Neural cell (in vitro differentiated cells): ENCODE data around the gene NCKIPSD. TPM values are rescaled to one million over a fixed set of nuclear protein-coding genes. Genes with fewer than 3 reads are reported as not detected.

Experiments used
- H2AFZ ChIP-seq: fragments of 200-600, 300-800 bp; sonication (generic), shearing (Covaris generic); 2 replicates; pipeline ENCODE4 v1.6.0; 2014; ENCODE audit warnings: low read depth, mild to moderate bottlenecking, antibody characterized with exemption, low read length, moderate library complexity
- H3F3A ChIP-seq: fragments of 200-600 bp; shearing (Covaris generic); 2 replicates; pipeline ENCODE4 v1.6.1; 2016; ENCODE audit warnings: mild to moderate bottlenecking, moderate library complexity, mixed read lengths, antibody characterized with exemption, low read length; ENCODE audit not compliant: insufficient read depth, poor library complexity, severe bottlenecking
- H3K27ac ChIP-seq: fragments of 200-600, 300-800 bp; sonication (generic), shearing (Covaris generic); 2 replicates; pipeline ENCODE4 v1.5.1; 2014; ENCODE audit warnings: mild to moderate bottlenecking, low read length, moderate library complexity
- H3K27me3 ChIP-seq: fragments of 300-800, 200-600 bp; sonication (generic), shearing (Covaris generic); 2 replicates; pipeline ENCODE4 v1.6.0; 2014; ENCODE audit warnings: mild to moderate bottlenecking, low read depth, low read length, moderate library complexity; ENCODE audit not compliant: insufficient read depth
- H3K36me3 ChIP-seq: fragments of 300-800, 200-600 bp; sonication (generic), shearing (Covaris generic); 2 replicates; pipeline ENCODE4 v1.5.1; 2014; ENCODE audit warnings: mild to moderate bottlenecking, antibody characterized with exemption, low read length, moderate library complexity; ENCODE audit not compliant: insufficient read depth
- H3K4me2 ChIP-seq: fragments of 300-800, 200-600 bp; sonication (generic), shearing (Covaris generic); 2 replicates; pipeline ENCODE4 v1.6.0; 2014; ENCODE audit warnings: mild to moderate bottlenecking, low read length
- H3K4me3 ChIP-seq: fragments of 300-800, 200-600 bp; sonication (generic), shearing (Covaris generic); 2 replicates; pipeline ENCODE4 v1.5.1; 2014; ENCODE audit warnings: mild to moderate bottlenecking, low read length, moderate library complexity
- H3K79me2 ChIP-seq: fragments of 200-600 bp; shearing (Covaris generic); replicated peaks from 2 replicates; pipeline ENCODE4 v1.6.0; 2014; ENCODE audit warnings: mild to moderate bottlenecking, low read length, moderate library complexity; ENCODE audit not compliant: insufficient read depth
- H3K9ac ChIP-seq: fragments of 300-800, 200-600 bp; sonication (generic), shearing (Covaris generic); 2 replicates; pipeline ENCODE4 v1.6.1; 2016; ENCODE audit warnings: mild to moderate bottlenecking, low read length, mixed read lengths
- H3K9me2 ChIP-seq: fragments of 200-600 bp; shearing (Covaris generic); 2 replicates; pipeline ENCODE4 v1.6.1; 2016; ENCODE audit warnings: mild to moderate bottlenecking, low read length, mixed read lengths; ENCODE audit not compliant: insufficient read depth
- H3K9me3 ChIP-seq: fragments of 200-600, 300-800 bp; sonication (generic), shearing (Covaris generic); 2 replicates; pipeline ENCODE4 v1.6.1; 2016; ENCODE audit warnings: mild to moderate bottlenecking, mixed run types, low read length, moderate library complexity, mixed read lengths
- H4K20me1 ChIP-seq: fragments of 200-600 bp; shearing (Covaris generic); 2 replicates; pipeline ENCODE4 v1.6.1; 2016; ENCODE audit warnings: mild to moderate bottlenecking, mixed run types; ENCODE audit not compliant: insufficient read depth
- EP300 ChIP-seq: fragments of 450-650 bp; conservative IDR thresholded peaks from 2 replicates; pipeline ENCODE4 v1.6.1; 2014; ENCODE audit warnings: antibody characterized with exemption, mild to moderate bottlenecking, moderate library complexity; ENCODE audit not compliant: poor library complexity, severe bottlenecking
- MXI1 ChIP-seq: fragments of 450-650 bp; conservative IDR thresholded peaks from 2 replicates; pipeline ENCODE4 v1.6.1; 2014; ENCODE audit warnings: antibody characterized with exemption, mild to moderate bottlenecking; ENCODE audit not compliant: poor library complexity, severe bottlenecking
- POLR2AphosphoS5 ChIP-seq: IDR thresholded peaks from 2 replicates; pipeline ENCODE4 v1.6.1; 2012
- TAF1 ChIP-seq: IDR thresholded peaks from 2 replicates; pipeline ENCODE4 v1.6.1; 2012; ENCODE audit warnings: low read depth
- polyA plus RNA-seq: library from polyadenylated mRNA; depleted of rRNA; stranded (reverse); fragments of >200 nt; gene quantifications from 2 replicates; pipeline ENCODE4 v1.2.3, GENCODE V29; 2014
- TF ChIP-seq, protein P1 (sequence below): IDR thresholded peaks from 2 replicates; pipeline ENCODE4 v1.6.1; 2012; ENCODE audit warnings: borderline replicate concordance
- TF ChIP-seq, protein P2 (sequence below): fragments of 450-650 bp; IDR thresholded peaks from 2 replicates; pipeline ENCODE4 v1.5.1; 2014; ENCODE audit warnings: antibody characterized with exemption, mild to moderate bottlenecking, moderate library complexity; ENCODE audit not compliant: poor library complexity, severe bottlenecking

NCKIPSD gene
- polyA plus RNA-seq, 1 donor from 2014 or later, result 19.0 TPM

DNA sequence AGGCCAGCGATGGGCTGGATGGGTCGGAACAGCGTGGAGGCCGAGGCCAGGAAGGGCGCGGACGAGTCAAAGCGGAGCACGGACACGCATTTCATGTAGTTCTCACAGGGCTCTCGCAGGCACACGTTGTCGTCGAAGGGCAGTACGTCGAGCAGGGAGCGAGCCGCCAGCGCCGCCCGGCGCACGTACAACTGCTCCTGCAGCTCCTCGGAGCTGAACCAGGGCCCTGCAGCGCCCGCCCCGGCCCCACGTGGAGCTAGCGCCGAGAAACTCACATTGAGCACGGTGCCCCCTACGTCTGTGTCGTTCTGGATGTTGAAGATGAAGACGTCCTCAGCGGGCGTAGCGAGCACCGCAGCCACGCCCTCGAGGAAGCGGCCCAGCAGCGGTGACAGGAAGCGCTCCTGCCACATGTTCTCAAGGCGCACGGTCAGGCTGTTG, 28.9 kb downstream of the NCKIPSD start:
- peaks cover 37% of the 10 kb centered on the region for H3K9me3 ChIP-seq
- H3K27ac ChIP-seq, result no peak overlapping the region
- peaks cover 53% of the 10 kb centered on the region for H3K36me3 ChIP-seq
- TF ChIP-seq TAF1, result no peak
- TF ChIP-seq, protein P1, sequence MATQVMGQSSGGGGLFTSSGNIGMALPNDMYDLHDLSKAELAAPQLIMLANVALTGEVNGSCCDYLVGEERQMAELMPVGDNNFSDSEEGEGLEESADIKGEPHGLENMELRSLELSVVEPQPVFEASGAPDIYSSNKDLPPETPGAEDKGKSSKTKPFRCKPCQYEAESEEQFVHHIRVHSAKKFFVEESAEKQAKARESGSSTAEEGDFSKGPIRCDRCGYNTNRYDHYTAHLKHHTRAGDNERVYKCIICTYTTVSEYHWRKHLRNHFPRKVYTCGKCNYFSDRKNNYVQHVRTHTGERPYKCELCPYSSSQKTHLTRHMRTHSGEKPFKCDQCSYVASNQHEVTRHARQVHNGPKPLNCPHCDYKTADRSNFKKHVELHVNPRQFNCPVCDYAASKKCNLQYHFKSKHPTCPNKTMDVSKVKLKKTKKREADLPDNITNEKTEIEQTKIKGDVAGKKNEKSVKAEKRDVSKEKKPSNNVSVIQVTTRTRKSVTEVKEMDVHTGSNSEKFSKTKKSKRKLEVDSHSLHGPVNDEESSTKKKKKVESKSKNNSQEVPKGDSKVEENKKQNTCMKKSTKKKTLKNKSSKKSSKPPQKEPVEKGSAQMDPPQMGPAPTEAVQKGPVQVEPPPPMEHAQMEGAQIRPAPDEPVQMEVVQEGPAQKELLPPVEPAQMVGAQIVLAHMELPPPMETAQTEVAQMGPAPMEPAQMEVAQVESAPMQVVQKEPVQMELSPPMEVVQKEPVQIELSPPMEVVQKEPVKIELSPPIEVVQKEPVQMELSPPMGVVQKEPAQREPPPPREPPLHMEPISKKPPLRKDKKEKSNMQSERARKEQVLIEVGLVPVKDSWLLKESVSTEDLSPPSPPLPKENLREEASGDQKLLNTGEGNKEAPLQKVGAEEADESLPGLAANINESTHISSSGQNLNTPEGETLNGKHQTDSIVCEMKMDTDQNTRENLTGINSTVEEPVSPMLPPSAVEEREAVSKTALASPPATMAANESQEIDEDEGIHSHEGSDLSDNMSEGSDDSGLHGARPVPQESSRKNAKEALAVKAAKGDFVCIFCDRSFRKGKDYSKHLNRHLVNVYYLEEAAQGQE, result no peak
- TF ChIP-seq POLR2AphosphoS5, result no peak
- TF ChIP-seq, protein P2, sequence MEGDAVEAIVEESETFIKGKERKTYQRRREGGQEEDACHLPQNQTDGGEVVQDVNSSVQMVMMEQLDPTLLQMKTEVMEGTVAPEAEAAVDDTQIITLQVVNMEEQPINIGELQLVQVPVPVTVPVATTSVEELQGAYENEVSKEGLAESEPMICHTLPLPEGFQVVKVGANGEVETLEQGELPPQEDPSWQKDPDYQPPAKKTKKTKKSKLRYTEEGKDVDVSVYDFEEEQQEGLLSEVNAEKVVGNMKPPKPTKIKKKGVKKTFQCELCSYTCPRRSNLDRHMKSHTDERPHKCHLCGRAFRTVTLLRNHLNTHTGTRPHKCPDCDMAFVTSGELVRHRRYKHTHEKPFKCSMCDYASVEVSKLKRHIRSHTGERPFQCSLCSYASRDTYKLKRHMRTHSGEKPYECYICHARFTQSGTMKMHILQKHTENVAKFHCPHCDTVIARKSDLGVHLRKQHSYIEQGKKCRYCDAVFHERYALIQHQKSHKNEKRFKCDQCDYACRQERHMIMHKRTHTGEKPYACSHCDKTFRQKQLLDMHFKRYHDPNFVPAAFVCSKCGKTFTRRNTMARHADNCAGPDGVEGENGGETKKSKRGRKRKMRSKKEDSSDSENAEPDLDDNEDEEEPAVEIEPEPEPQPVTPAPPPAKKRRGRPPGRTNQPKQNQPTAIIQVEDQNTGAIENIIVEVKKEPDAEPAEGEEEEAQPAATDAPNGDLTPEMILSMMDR, result no peak
- no peak for TF ChIP-seq MXI1
- no peak for TF ChIP-seq EP300
- H3K4me3 ChIP-seq, result peak overlapping the region; percentile 73
- peaks cover 8% of the 10 kb centered on the region for H4K20me1 ChIP-seq
- H3F3A ChIP-seq, result no peaks in the 10 kb centered on the region
- no peaks in the 10 kb centered on the region for H3K9me2 ChIP-seq
- H3K27me3 ChIP-seq, result no peaks in the 10 kb centered on the region
- H2AFZ ChIP-seq, result no peak overlapping the region
- H3K79me2 ChIP-seq, result peaks cover 31% of the 10 kb centered on the region
- H3K4me2 ChIP-seq, result no peak overlapping the region
- H3K9ac ChIP-seq, result no peak overlapping the region

GRCh38 chr3:48656061-48656840, 29.5 kb downstream of the NCKIPSD start:
- Histone ChIP-seq H2AFZ (no peak overlapping the region), H3K9me3 (peaks cover 35% of the 10 kb centered on the region), H3K27ac (no peak overlapping the region), H3K4me3 (peak overlapping the region; percentile 73), H3K27me3 (no peaks in the 10 kb centered on the region), H3K9ac (no peak overlapping the region), H4K20me1 (peaks cover 8% of the 10 kb centered on the region), H3K79me2 (peaks cover 31% of the 10 kb centered on the region), H3K4me2 (no peak overlapping the region), H3K9me2 (no peaks in the 10 kb centered on the region), H3F3A (no peaks in the 10 kb centered on the region), H3K36me3 (peaks cover 50% of the 10 kb centered on the region)
- TF ChIP-seq, protein P1, result no peak
- TF ChIP-seq, protein P2, result peak; percentile 22
